IMR-90 (cell line): ENCODE results near the gene MOXD1. TPM values are rescaled to one million over a fixed set of nuclear protein-coding genes. Genes with fewer than 3 reads are reported as not detected.

Experiments used
- ATAC-seq: fragments of 200-7000 bp; cut with Tn5 transposase; 2 replicates; pipeline ENCODE4 v1.9.1; 2020; ENCODE audit warnings: low read depth, mild to moderate bottlenecking, moderate library complexity
- BruUV-seq: library from RNA; stranded (reverse); fragments of 400-500 nt; replicated peaks from 2 replicates; lab custom pipeline; 2021; lab: Mats Ljungman, UMichigan
- CTCF ChIA-PET: fragments of 300-600 bp; formaldehyde crosslinking; extraction: SDS; loops from one replicate; lab custom pipeline; 2021; ENCODE audit warnings: antibody characterized with exemption; lab: Yijun Ruan, JAX
- POLR2A ChIA-PET: fragments of 300-600 bp; sonication (Branson Sonifier 250); formaldehyde crosslinking; loops from one replicate; lab custom pipeline; 2022; ENCODE audit warnings: antibody characterized with exemption; ENCODE audit not compliant: unreplicated experiment; lab: Charles Lee
- DNase-seq: peaks from one replicate; pipeline ENCODE4 v3.0.0; 2013
- H2AFZ ChIP-seq: replicated peaks from 2 replicates; pipeline ENCODE3; 2013; ENCODE audit warnings: low read length, mild to moderate bottlenecking; ENCODE audit not compliant: poor library complexity
- H2AK5ac ChIP-seq: 2 replicates; pipeline ENCODE4 v1.6.1; 2013; ENCODE audit warnings: low read depth, low read length, inconsistent platforms
- H2AK9ac ChIP-seq: replicated peaks from 2 replicates; pipeline ENCODE3; 2013; ENCODE audit warnings: mild to moderate bottlenecking, low read depth, low read length, moderate library complexity; ENCODE audit not compliant: poor library complexity
- H2BK120ac ChIP-seq: 2 replicates; pipeline ENCODE4 v1.6.1; 2013; ENCODE audit warnings: low read depth, low read length, inconsistent platforms
- H2BK15ac ChIP-seq: 3 replicates; pipeline ENCODE4 v1.6.1; 2013; ENCODE audit warnings: low read depth, low read length, inconsistent platforms
- H2BK20ac ChIP-seq: 2 replicates; pipeline ENCODE4 v1.6.1; 2013; ENCODE audit warnings: low read depth, mild to moderate bottlenecking, inconsistent platforms, low read length, moderate library complexity
- H2BK5ac ChIP-seq: 2 replicates; pipeline ENCODE4 v1.6.1; 2013; ENCODE audit warnings: mild to moderate bottlenecking, low read depth, low read length, inconsistent platforms; ENCODE audit not compliant: poor library complexity, severe bottlenecking
- H3K14ac ChIP-seq: replicated peaks from 2 replicates; pipeline ENCODE4 v1.6.1; 2013; ENCODE audit warnings: low read depth, low read length, inconsistent platforms
- H3K18ac ChIP-seq: 2 replicates; pipeline ENCODE4 v1.6.1; 2013; ENCODE audit warnings: low read depth, low read length, control low read depth
- H3K23ac ChIP-seq: 2 replicates; pipeline ENCODE4 v1.6.1; 2013; ENCODE audit warnings: low read depth, low read length, inconsistent platforms
- H3K27ac ChIP-seq: 2 replicates; pipeline ENCODE4 v1.5.1; 2013; ENCODE audit warnings: mild to moderate bottlenecking, control low read depth, low read length; ENCODE audit not compliant: insufficient read depth
- H3K27me3 ChIP-seq: 2 replicates; pipeline ENCODE4 v1.6.1; 2013; ENCODE audit warnings: low read length; ENCODE audit not compliant: control insufficient read depth, insufficient read depth
- H3K36me3 ChIP-seq: 2 replicates; pipeline ENCODE4 v1.6.1; 2013; ENCODE audit warnings: low read length, mixed read lengths; ENCODE audit not compliant: control insufficient read depth, insufficient read depth
- H3K4ac ChIP-seq: 2 replicates; pipeline ENCODE4 v1.6.1; 2013; ENCODE audit warnings: low read depth, low read length, inconsistent platforms
- H3K4me1 ChIP-seq: 2 replicates; pipeline ENCODE4 v1.6.1; 2013; ENCODE audit warnings: low read length, mixed read lengths; ENCODE audit not compliant: control insufficient read depth, insufficient read depth
- H3K4me2 ChIP-seq: 2 replicates; pipeline ENCODE4 v1.6.1; 2013; ENCODE audit warnings: low read depth, mild to moderate bottlenecking, control low read depth, low read length, moderate library complexity
- H3K4me3 ChIP-seq: 2 replicates; pipeline ENCODE4 v1.5.1; 2013; ENCODE audit warnings: low read depth, mild to moderate bottlenecking, control low read depth, low read length, moderate library complexity; ENCODE audit not compliant: insufficient read depth
- H3K56ac ChIP-seq: 2 replicates; pipeline ENCODE4 v1.6.1; 2013; ENCODE audit warnings: low read length, inconsistent platforms; ENCODE audit not compliant: insufficient read depth; ENCODE audit errors: extremely low read depth
- H3K79me1 ChIP-seq, 2 experiments: 2 replicates each; pipeline ENCODE4 v1.6.1; 2013; ENCODE audit warnings: low read length in 2 of 2, inconsistent platforms in 1 of 2, low read depth in 1 of 2
- H3K9ac ChIP-seq: 2 replicates; pipeline ENCODE4 v1.6.1; 2013; ENCODE audit warnings: low read depth, low read length, control low read depth
- H3K9me1 ChIP-seq: 2 replicates; pipeline ENCODE4 v1.6.1; 2013; ENCODE audit warnings: low read length, inconsistent platforms; ENCODE audit not compliant: insufficient read depth
- H3K9me3 ChIP-seq: 2 replicates; pipeline ENCODE4 v1.6.1; 2013; ENCODE audit warnings: low read length; ENCODE audit not compliant: control insufficient read depth, insufficient read depth
- H4K20me1 ChIP-seq: 2 replicates; pipeline ENCODE4 v1.6.1; 2013; ENCODE audit warnings: low read length, inconsistent platforms; ENCODE audit not compliant: insufficient read depth
- H4K5ac ChIP-seq: 2 replicates; pipeline ENCODE4 v1.6.1; 2013; ENCODE audit warnings: mild to moderate bottlenecking, low read depth, low read length, control low read depth
- H4K8ac ChIP-seq, 2 experiments: 2 replicates each; pipeline ENCODE4 v1.6.1; 2013; ENCODE audit warnings: low read depth in 2 of 2, low read length in 2 of 2, control low read depth in 1 of 2, inconsistent platforms in 1 of 2
- H4K91ac ChIP-seq: 2 replicates; pipeline ENCODE4 v1.6.1; 2013; ENCODE audit warnings: low read depth, low read length, inconsistent platforms; ENCODE audit not compliant: insufficient read depth
- ELK1 ChIP-seq: fragments of 150-350 bp; IDR thresholded peaks from 2 replicates; pipeline ENCODE4 v1.6.1; 2016; ENCODE audit warnings: low read depth, mild to moderate bottlenecking, low read length, moderate library complexity, borderline replicate concordance
- MAFK ChIP-seq: IDR thresholded peaks from 2 replicates; pipeline ENCODE4 v1.6.1; 2012; ENCODE audit warnings: low read depth, low read length, improper control_type of control experiment
- MAZ ChIP-seq: IDR thresholded peaks from 2 replicates; pipeline ENCODE4 v1.6.1; 2012; ENCODE audit warnings: low read depth, mild to moderate bottlenecking, low read length, improper control_type of control experiment, moderate library complexity, borderline replicate concordance
- WGBS, 2 experiments: methylation state at CpG; one replicate each; pipeline versions ENCODE4 v1.1.5 to v1.1.7; 2013; ENCODE audit warnings: missing lambda C conversion rate in 2 of 2; ENCODE audit not compliant: insufficient read length in 1 of 2; ENCODE audit errors: extremely low coverage in 2 of 2; 5-methylcytosine and 5-hydroxymethylcytosine counted together
- dilution Hi-C: fragments of 300-500 bp; cut with HindIII; formaldehyde crosslinking; loops from one replicate; pipeline ENCODE4 v1.14.3; 2018; ENCODE audit warnings: low sequenced_read_pairs; ENCODE audit not compliant: unreplicated experiment
- in situ Hi-C: fragments of 300-500 bp; cut with MboI; formaldehyde crosslinking; loops from 3 replicates; pipeline ENCODE4 v1.14.3; 2019; ENCODE audit warnings: low sequenced_read_pairs, inconsistent platforms, mixed read lengths
- intact Hi-C: fragments of 100-400 bp; cut with micrococcal nuclease; formaldehyde crosslinking; loops from 2 replicates; pipeline ENCODE4 v1.10.0; 2022
- polyA plus RNA-seq, 3 experiments: library from polyadenylated mRNA; depleted of rRNA; stranded (reverse); fragments of >200 nt; gene quantifications; 2 replicates each; pipeline ENCODE4 v1.2.3, GENCODE V29; 2012; ENCODE audit warnings: low replicate concordance in 1 of 3
- total RNA-seq: library from RNA; depleted of rRNA; stranded (reverse); fragments of >200 nt; gene quantifications from 2 replicates; pipeline ENCODE4 v1.2.3, GENCODE V29; 2012

MOXD1 gene
- total and polyA plus RNA-seq, 2 of the 4 experiments (the other 2 are of a cell fraction) = 10.0 to 19.4 TPM

GRCh38 chr6:132268209-132268608 lies 133.1 kb downstream of the MOXD1 start:
- no peaks in the 10 kb centered on the region for H3K4me1 ChIP-seq
- no peak overlapping the region for H2BK20ac ChIP-seq
- dilution Hi-C loops (no loop called here), in situ Hi-C loops (no loop called here), intact Hi-C loops (loop anchor here (5.0 kb wide), 1 partner anchor 586 kb away; no protein-coding TSS in a partner anchor)
- no peak overlapping the region for H2AFZ ChIP-seq
- ChIA-PET CTCF (interaction anchor here (0.6 to 1.4 kb wide), 4 partner anchors 8 to 374 kb away, joined by 3 to 13 read pairs (median 3); no protein-coding TSS in a partner anchor), POLR2A (no interaction called here)
- no peaks in the 10 kb centered on the region for H4K20me1 ChIP-seq
- no peak overlapping the region for H4K91ac ChIP-seq
- H3K4me3 ChIP-seq = no peak overlapping the region
- no peak overlapping the region for H3K56ac ChIP-seq
- no peak overlapping the region for H2BK120ac ChIP-seq
- H3K9me3 ChIP-seq = no peaks in the 10 kb centered on the region
- TF ChIP-seq MAFK (no peak), MAZ (no peak), ELK1 (no peak)
- H2AK5ac ChIP-seq = no peak overlapping the region
- no peak for DNase-seq
- no peak overlapping the region for H3K4ac ChIP-seq
- no peak overlapping the region for H3K14ac ChIP-seq
- H4K5ac ChIP-seq = no peak overlapping the region
- H3K27ac ChIP-seq = no peak overlapping the region
- H3K79me1 ChIP-seq = no peaks in the 10 kb centered on the region
- H3K9ac ChIP-seq = no peak overlapping the region
- H3K4me2 ChIP-seq = no peak overlapping the region
- ATAC-seq = no peak
- H3K36me3 ChIP-seq = no peaks in the 10 kb centered on the region
- H3K18ac ChIP-seq = no peak overlapping the region
- H2AK9ac ChIP-seq = no peak overlapping the region
- H3K27me3 ChIP-seq = no peaks in the 10 kb centered on the region
- no peaks in the 10 kb centered on the region for H3K9me1 ChIP-seq
- no CpG with 5 or more reads among the region's 2 CpGs for WGBS, 2 experiments
- H2BK15ac ChIP-seq = no peak overlapping the region
- no peak overlapping the region for H3K23ac ChIP-seq
- H2BK5ac ChIP-seq = no peak overlapping the region
- H4K8ac ChIP-seq = no peak overlapping the region
- no TSS peak for BruUV-seq
